A673 (cell line): Measurements from ENCODE around the gene LRRC47. TPM values are rescaled to one million over a fixed set of nuclear protein-coding genes. Genes with fewer than 3 reads are reported as not detected.

ENCODE experiments used
- BruUV-seq: library from RNA; stranded (reverse); fragments of 400-500 nt; replicated peaks from 2 replicates; lab custom pipeline; 2021; lab: Mats Ljungman, UMichigan
- CTCF ChIA-PET: fragments of 300-600 bp; sonication (Branson Sonifier 250); formaldehyde crosslinking; loops from one replicate; lab custom pipeline; 2022; ENCODE audit warnings: antibody characterized with exemption; lab: Charles Lee
- POLR2A ChIA-PET: fragments of 300-600 bp; sonication (Branson Sonifier 250); formaldehyde crosslinking; loops from one replicate; lab custom pipeline; 2022; ENCODE audit warnings: antibody characterized with exemption; ENCODE audit not compliant: low non-redundant PET; lab: Charles Lee
- DNase-seq: peaks from one replicate; pipeline ENCODE4 v3.0.0-alpha.2; 2015; ENCODE audit warnings: low spot score
- H3K27ac ChIP-seq: fragments of 200-600 bp; sonication (generic); 2 replicates; pipeline ENCODE4 v1.5.1; 2016; ENCODE audit warnings: mixed run types, low read depth, mild to moderate bottlenecking, mixed read lengths, antibody characterized with exemption, low read length; ENCODE audit not compliant: poor library complexity, severe bottlenecking
- H3K27me3 ChIP-seq: fragments of 200-600 bp; sonication (generic); replicated peaks from 2 replicates; pipeline ENCODE4 v1.6.1; 2017; ENCODE audit warnings: mixed run types, low read depth, mild to moderate bottlenecking, mixed read lengths, antibody characterized with exemption, low read length; ENCODE audit not compliant: insufficient read depth, poor library complexity
- H3K36me3 ChIP-seq: fragments of 200-600 bp; sonication (generic); 2 replicates; pipeline ENCODE4 v1.6.1; 2016; ENCODE audit warnings: mixed run types, mild to moderate bottlenecking, mixed read lengths, antibody characterized with exemption, low read length; ENCODE audit not compliant: insufficient read depth, poor library complexity, severe bottlenecking
- H3K4me1 ChIP-seq: fragments of 200-600 bp; sonication (generic); 2 replicates; pipeline ENCODE4 v1.6.1; 2017; ENCODE audit warnings: mixed run types, mild to moderate bottlenecking, mixed read lengths, antibody characterized with exemption, low read length; ENCODE audit not compliant: insufficient read depth, poor library complexity, severe bottlenecking
- H3K4me3 ChIP-seq: fragments of 200-600 bp; sonication (generic); 2 replicates; pipeline ENCODE4 v1.5.1; 2016; ENCODE audit warnings: low read depth, mixed run types, mild to moderate bottlenecking, mixed read lengths, low read length; ENCODE audit not compliant: poor library complexity, severe bottlenecking
- H3K9me3 ChIP-seq: fragments of 200-600 bp; sonication (generic); 2 replicates; pipeline ENCODE4 v1.6.1; 2016; ENCODE audit warnings: mixed run types, low read depth, mild to moderate bottlenecking, mixed read lengths, antibody characterized with exemption, low read length; ENCODE audit not compliant: poor library complexity, severe bottlenecking
- EZH2 ChIP-seq: fragments of 200-600 bp; sonication (generic); IDR thresholded peaks from 2 replicates; pipeline ENCODE4 v1.6.1; 2017; ENCODE audit warnings: borderline replicate concordance, low read depth, mild to moderate bottlenecking, mixed read lengths, antibody characterized with exemption, low read length; ENCODE audit not compliant: poor library complexity, severe bottlenecking
- intact Hi-C: fragments of 100-400 bp; cut with micrococcal nuclease; formaldehyde crosslinking; loops from one replicate; pipeline ENCODE4 v1.10.0; 2022; ENCODE audit not compliant: unreplicated experiment
- total RNA-seq: library from RNA; stranded (reverse); gene quantifications from 2 replicates; pipeline ENCODE4 v1.2.3, GENCODE V29; 2021
- TF ChIP-seq, protein P1 (sequence below): fragments of 300-800, 200-600 bp; sonication (generic); conservative IDR thresholded peaks from 2 replicates; pipeline ENCODE4 v1.5.1; 2017; ENCODE audit warnings: low read depth, mild to moderate bottlenecking, antibody characterized with exemption, low read length, moderate library complexity, mixed read lengths

Gene LRRC47
- total RNA-seq, 1 experiment from 2014 or later = 86.7 TPM

DNA sequence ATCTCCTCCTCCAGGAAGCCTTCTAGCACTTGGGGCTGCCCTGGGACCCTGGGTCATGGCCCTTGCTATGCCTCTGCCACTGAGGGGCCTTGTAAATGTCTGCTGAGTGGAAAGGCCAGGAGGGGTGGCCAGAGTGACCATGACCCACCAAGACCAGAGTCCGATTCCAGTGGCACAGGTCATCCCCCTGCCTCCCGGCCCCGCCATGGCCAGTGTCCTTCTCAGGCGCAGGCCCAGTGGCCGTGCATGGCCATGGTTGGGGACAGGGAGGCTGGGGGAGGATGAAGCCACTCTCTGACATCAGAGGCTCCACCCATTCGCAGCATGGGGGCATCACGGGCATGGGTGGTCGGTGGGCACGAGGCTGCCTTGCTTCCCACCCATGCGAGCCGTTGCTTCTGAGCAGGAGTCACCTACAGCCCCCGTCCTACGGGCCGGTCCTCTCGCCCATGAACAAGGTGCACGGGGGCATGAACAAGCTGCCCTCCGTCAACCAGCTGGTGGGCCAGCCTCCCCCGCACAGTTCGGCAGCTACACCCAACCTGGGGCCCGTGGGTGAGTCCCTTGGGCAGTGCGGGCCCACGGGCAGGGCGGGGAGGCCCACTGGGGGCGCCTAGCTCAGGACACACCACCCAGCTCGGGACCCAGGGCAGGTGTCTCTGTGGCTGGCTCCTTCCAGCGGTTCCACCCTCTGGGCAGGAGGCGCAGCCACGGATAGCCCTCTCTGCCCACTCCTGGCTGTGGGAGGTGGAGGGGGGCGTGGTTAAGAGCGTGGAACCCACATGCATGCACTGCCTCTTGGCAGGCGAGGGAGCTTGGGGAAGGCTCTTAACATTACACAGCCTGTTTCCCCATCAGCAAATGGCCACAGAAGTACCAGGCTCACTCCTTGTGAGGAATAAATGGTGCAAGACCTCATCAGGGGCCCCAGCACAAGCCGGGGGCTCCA, 66.4 kb downstream of the LRRC47 start:
- H3K4me1 ChIP-seq = no peaks in the 10 kb centered on the region
- POLR2A ChIA-PET = no interaction called here
- H3K27me3 ChIP-seq = no peaks in the 10 kb centered on the region
- H3K27ac ChIP-seq = no peak overlapping the region
- H3K9me3 ChIP-seq = no peaks in the 10 kb centered on the region
- intact Hi-C loops = no loop called here
- no peak for TF ChIP-seq EZH2
- TF ChIP-seq, protein P1, sequence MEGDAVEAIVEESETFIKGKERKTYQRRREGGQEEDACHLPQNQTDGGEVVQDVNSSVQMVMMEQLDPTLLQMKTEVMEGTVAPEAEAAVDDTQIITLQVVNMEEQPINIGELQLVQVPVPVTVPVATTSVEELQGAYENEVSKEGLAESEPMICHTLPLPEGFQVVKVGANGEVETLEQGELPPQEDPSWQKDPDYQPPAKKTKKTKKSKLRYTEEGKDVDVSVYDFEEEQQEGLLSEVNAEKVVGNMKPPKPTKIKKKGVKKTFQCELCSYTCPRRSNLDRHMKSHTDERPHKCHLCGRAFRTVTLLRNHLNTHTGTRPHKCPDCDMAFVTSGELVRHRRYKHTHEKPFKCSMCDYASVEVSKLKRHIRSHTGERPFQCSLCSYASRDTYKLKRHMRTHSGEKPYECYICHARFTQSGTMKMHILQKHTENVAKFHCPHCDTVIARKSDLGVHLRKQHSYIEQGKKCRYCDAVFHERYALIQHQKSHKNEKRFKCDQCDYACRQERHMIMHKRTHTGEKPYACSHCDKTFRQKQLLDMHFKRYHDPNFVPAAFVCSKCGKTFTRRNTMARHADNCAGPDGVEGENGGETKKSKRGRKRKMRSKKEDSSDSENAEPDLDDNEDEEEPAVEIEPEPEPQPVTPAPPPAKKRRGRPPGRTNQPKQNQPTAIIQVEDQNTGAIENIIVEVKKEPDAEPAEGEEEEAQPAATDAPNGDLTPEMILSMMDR = no peak
- no peaks in the 10 kb centered on the region for H3K36me3 ChIP-seq
- BruUV-seq = no TSS peak
- DNase-seq = no peak
- no peak overlapping the region for H3K4me3 ChIP-seq
- CTCF ChIA-PET = no interaction called here

Other genes starting within 250 kb of the LRRC47 start
- gene MEGF6, start 185.0 kb downstream of the LRRC47 start, total RNA-seq = 2.8 and 7.8 TPM in 2 replicates
- gene TPRG1L, start 171.5 kb downstream of the LRRC47 start, total RNA-seq = 13.4 and 13.7 TPM in 2 replicates
- 41.2 and 41.8 TPM in 2 replicates for gene WRAP73, start 146.4 kb downstream of the LRRC47 start, total RNA-seq
- 10.0 and 12.3 TPM in 2 replicates for gene TP73, start 144.0 kb downstream of the LRRC47 start, total RNA-seq
- not detected in 2 replicates for gene CCDC27, start 44.0 kb downstream of the LRRC47 start, total RNA-seq
- 0.81 and 1.5 TPM in 2 replicates for gene SMIM1, start 23.7 kb downstream of the LRRC47 start, total RNA-seq
- 47.9 and 50.8 TPM in 2 replicates for gene CEP104, start 60.7 kb upstream of the LRRC47 start, total RNA-seq
- 8.9 and 9.2 TPM in 2 replicates for gene DFFB, start 61.0 kb upstream of the LRRC47 start, total RNA-seq
- gene C1orf174, start 103.8 kb upstream of the LRRC47 start, total RNA-seq = 36.2 and 38.9 TPM in 2 replicates